ENCODE measurements around the gene RFWD3. TPM values are rescaled to one million over a fixed set of nuclear protein-coding genes. Genes with fewer than 3 reads are reported as not detected.

RFWD3 gene
- total and polyA plus RNA-seq, 2 of the 4 experiments (the other 2 are of a cell fraction): 16.7 to 27.6 TPM

DNA sequence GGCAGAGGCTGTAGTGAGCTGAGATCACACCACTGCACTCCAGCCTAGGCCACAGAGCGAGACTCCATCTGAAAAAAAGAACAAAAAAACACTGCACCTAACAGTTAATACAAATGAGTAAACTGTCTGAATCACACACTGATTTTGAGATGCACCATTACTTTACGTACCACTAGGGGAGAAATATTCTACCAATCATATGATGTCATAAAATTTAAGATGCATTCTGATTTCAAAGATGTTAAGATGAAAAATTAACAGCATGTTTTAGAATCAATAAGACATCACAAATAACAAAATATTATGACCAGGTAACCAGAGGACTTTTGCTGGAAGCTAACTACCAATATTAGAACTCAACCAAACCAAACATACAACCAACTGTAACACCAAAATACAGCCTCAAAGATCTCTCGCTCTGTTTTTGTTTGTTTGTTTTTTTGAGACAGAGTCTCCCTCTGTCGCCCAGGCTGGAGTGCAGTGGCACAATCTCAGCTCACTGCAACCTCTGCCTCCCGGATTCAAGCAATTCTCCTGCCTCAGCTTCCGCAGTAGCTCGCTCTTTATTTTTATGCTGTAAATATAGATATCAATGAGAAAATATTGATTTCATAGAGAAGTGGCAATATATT is 91.4 kb downstream of the RFWD3 start:
- WGBS, 2 experiments (ENCODE audit: extremely low coverage in 2 of 2, insufficient read length in 1 of 2): no CpG with 5 or more reads among the region's 7 CpGs

More for the DNA sequence above, 91.4 kb downstream of the RFWD3 start:
- no TSS peak for BruUV-seq (replicated peaks)
- ATAC-seq (ENCODE audit: low read depth): no peak
- H3K14ac ChIP-seq (replicated peaks; ENCODE audit: low read depth, low read length): no peak overlapping the region
- no peak overlapping the region for H3K27ac ChIP-seq (ENCODE audit: insufficient read depth, low read length)
- POLR2A ChIA-PET (ENCODE audit: unreplicated experiment): no interaction called here
- no peaks in the 10 kb centered on the region for H3K9me3 ChIP-seq (ENCODE audit: control insufficient read depth, insufficient read depth, low read length)
- H3K23ac ChIP-seq (ENCODE audit: low read depth, low read length): no peak overlapping the region
- no peak overlapping the region for H2BK15ac ChIP-seq (ENCODE audit: low read depth, low read length)
- DNase-seq: no peak
- H4K91ac ChIP-seq (ENCODE audit: insufficient read depth, low read depth, low read length): no peak overlapping the region
- no peak overlapping the region for H2BK20ac ChIP-seq (ENCODE audit: low read depth, low read length)
- peaks cover 11% of the 10 kb centered on the region for H3K9me1 ChIP-seq (ENCODE audit: insufficient read depth, low read length)
- TF ChIP-seq CTCF (conservative IDR thresholded peaks at IDR 0.05; ENCODE audit: low read depth, low read length) (no peak), USF2 (IDR thresholded peaks at IDR 0.05; ENCODE audit: low read depth, low read length) (no peak), FOS (IDR thresholded peaks at IDR 0.05; ENCODE audit: low read depth, low read length) (no peak), RAD21 (IDR thresholded peaks at IDR 0.05; ENCODE audit: low read length) (no peak), MAZ (IDR thresholded peaks at IDR 0.05; ENCODE audit: borderline replicate concordance, low read depth, low read length) (no peak), BHLHE40 (IDR thresholded peaks at IDR 0.05; ENCODE audit: low read depth, low read length) (no peak), CEBPB (IDR thresholded peaks at IDR 0.05; ENCODE audit: low read depth, low read length) (no peak), RFX5 (IDR thresholded peaks at IDR 0.05; ENCODE audit: low read depth, low read length) (no peak), SMC3 (IDR thresholded peaks at IDR 0.05; ENCODE audit: low read depth, low read length) (no peak), MXI1 (IDR thresholded peaks at IDR 0.05; ENCODE audit: borderline replicate concordance, low read depth, low read length) (no peak), RCOR1 (IDR thresholded peaks at IDR 0.05; ENCODE audit: insufficient replicate concordance, low read length) (no peak), POLR2A (IDR thresholded peaks at IDR 0.05; ENCODE audit: low read depth, low read length) (no peak), CHD1 (IDR thresholded peaks at IDR 0.05; ENCODE audit: low read depth, low read length) (no peak)
- TF ChIP-seq, protein P1, sequence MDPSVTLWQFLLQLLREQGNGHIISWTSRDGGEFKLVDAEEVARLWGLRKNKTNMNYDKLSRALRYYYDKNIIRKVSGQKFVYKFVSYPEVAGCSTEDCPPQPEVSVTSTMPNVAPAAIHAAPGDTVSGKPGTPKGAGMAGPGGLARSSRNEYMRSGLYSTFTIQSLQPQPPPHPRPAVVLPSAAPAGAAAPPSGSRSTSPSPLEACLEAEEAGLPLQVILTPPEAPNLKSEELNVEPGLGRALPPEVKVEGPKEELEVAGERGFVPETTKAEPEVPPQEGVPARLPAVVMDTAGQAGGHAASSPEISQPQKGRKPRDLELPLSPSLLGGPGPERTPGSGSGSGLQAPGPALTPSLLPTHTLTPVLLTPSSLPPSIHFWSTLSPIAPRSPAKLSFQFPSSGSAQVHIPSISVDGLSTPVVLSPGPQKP (IDR thresholded peaks at IDR 0.05; ENCODE audit: borderline replicate concordance, low read depth, low read length): no peak
- in situ Hi-C loops (cut with MboI; ENCODE audit: low sequenced_read_pairs): no loop called here
- CTCF ChIA-PET: interaction anchor here (0.5 to 0.6 kb wide), 2 partner anchors 11 to 22 kb away, joined by 3 to 4 read pairs; no protein-coding TSS in a partner anchor
- no peak overlapping the region for H3K4me2 ChIP-seq (ENCODE audit: low read depth, low read length)
- H3K27me3 ChIP-seq (ENCODE audit: control insufficient read depth, insufficient read depth, low read length): no peaks in the 10 kb centered on the region
- H3K4me1 ChIP-seq (ENCODE audit: control insufficient read depth, insufficient read depth, low read length): peaks cover 6% of the 10 kb centered on the region
- no peak overlapping the region for H2AFZ ChIP-seq (replicated peaks; ENCODE audit: low read length, poor library complexity)
- H3K4me3 ChIP-seq (ENCODE audit: insufficient read depth, low read depth, low read length): no peak overlapping the region
- no peak overlapping the region for H3K9ac ChIP-seq (ENCODE audit: low read depth, low read length)
- H4K5ac ChIP-seq (ENCODE audit: low read depth, low read length): no peak overlapping the region
- no peak overlapping the region for H2BK5ac ChIP-seq (ENCODE audit: low read depth, low read length, poor library complexity, severe bottlenecking)
- H3K56ac ChIP-seq (ENCODE audit: extremely low read depth, insufficient read depth, low read length): no peak overlapping the region
- H4K20me1 ChIP-seq (ENCODE audit: insufficient read depth, low read length): peaks cover 90% of the 10 kb centered on the region
- H2BK120ac ChIP-seq (ENCODE audit: low read depth, low read length): no peak overlapping the region
- H4K8ac ChIP-seq (ENCODE audit: low read depth in 2 of 2, low read length in 2 of 2): no peak overlapping the region
- H3K4ac ChIP-seq (ENCODE audit: low read depth, low read length): no peak overlapping the region
- no peaks in the 10 kb centered on the region for H3K36me3 ChIP-seq (ENCODE audit: control insufficient read depth, insufficient read depth, low read length)
- no peak overlapping the region for H2AK9ac ChIP-seq (replicated peaks; ENCODE audit: low read depth, low read length, poor library complexity)
- peaks cover 36 to 77% of the 10 kb centered on the region in 2 experiments for H3K79me1 ChIP-seq (ENCODE audit: low read depth in 1 of 2, low read length in 2 of 2)
- dilution Hi-C loops (cut with HindIII; ENCODE audit: low sequenced_read_pairs, unreplicated experiment): no loop called here
- H3K18ac ChIP-seq (ENCODE audit: low read depth, low read length): no peak overlapping the region
- intact Hi-C loops (cut with micrococcal nuclease): no loop called here
- H2AK5ac ChIP-seq (ENCODE audit: low read depth, low read length): no peak overlapping the region

Data from IMR-90 (cell line).